Loucy (cell line): Measurements from ENCODE around the gene FAM114A2.

ENCODE experiments used
- H2AFZ ChIP-seq: fragments of 200-600 bp; sonication (generic); 2 replicates; pipeline ENCODE4 v1.6.0; 2016; ENCODE audit warnings: antibody characterized with exemption, mild to moderate bottlenecking, low read length, moderate library complexity
- H3F3A ChIP-seq: fragments of 200-600 bp; 2 replicates; pipeline ENCODE4 v1.6.0; 2016; ENCODE audit warnings: antibody characterized with exemption, low read depth, mild to moderate bottlenecking
- H3K27me3 ChIP-seq: fragments of 200-600 bp; sonication (generic); 2 replicates; pipeline ENCODE4 v1.6.1; 2014; ENCODE audit warnings: low read length, mild to moderate bottlenecking; ENCODE audit not compliant: insufficient read depth, poor library complexity, severe bottlenecking
- H3K36me3 ChIP-seq: fragments of 200-600 bp; sonication (generic); 2 replicates; pipeline ENCODE4 v1.6.1; 2016; ENCODE audit warnings: low read length; ENCODE audit not compliant: insufficient read depth
- H3K4me1 ChIP-seq: fragments of 200-600 bp; sonication (generic); 2 replicates; pipeline ENCODE4 v1.5.1; 2014; ENCODE audit warnings: low read length, mild to moderate bottlenecking; ENCODE audit not compliant: insufficient read depth, poor library complexity, severe bottlenecking
- H3K4me2 ChIP-seq: fragments of 200-600 bp; sonication (generic); 2 replicates; pipeline ENCODE4 v1.6.0; 2014; ENCODE audit warnings: antibody characterized with exemption, low read length, low read depth, mild to moderate bottlenecking; ENCODE audit not compliant: poor library complexity, severe bottlenecking
- H3K4me3 ChIP-seq: fragments of 200-600 bp; sonication (generic); 2 replicates; pipeline ENCODE4 v1.5.1; 2014; ENCODE audit warnings: low read length, mild to moderate bottlenecking, mixed read lengths; ENCODE audit not compliant: poor library complexity, severe bottlenecking
- H3K79me2 ChIP-seq: fragments of 200-600 bp; sonication (generic); 2 replicates; pipeline ENCODE4 v1.6.1; 2014; ENCODE audit warnings: low read length; ENCODE audit not compliant: insufficient read depth
- H3K9ac ChIP-seq: fragments of 200-600 bp; sonication (generic); 2 replicates; pipeline ENCODE4 v1.6.0; 2014; ENCODE audit warnings: mild to moderate bottlenecking, low read depth, low read length, moderate library complexity; ENCODE audit not compliant: poor library complexity, severe bottlenecking
- H3K9me2 ChIP-seq: fragments of 200-600 bp; sonication (generic); replicated peaks from 2 replicates; pipeline ENCODE4 v1.6.1; 2016; ENCODE audit warnings: low read depth, low read length, mixed read lengths
- H3K9me3 ChIP-seq: fragments of 200-600 bp; sonication (generic); 2 replicates; pipeline ENCODE4 v1.6.1; 2014; ENCODE audit warnings: mild to moderate bottlenecking, antibody characterized with exemption, low read length, low read depth; ENCODE audit not compliant: insufficient read depth
- H4K20me1 ChIP-seq: fragments of 200-600 bp; sonication (generic); 2 replicates; pipeline ENCODE4 v1.6.0; 2014; ENCODE audit warnings: antibody characterized with exemption, low read length, mild to moderate bottlenecking; ENCODE audit not compliant: insufficient read depth, poor library complexity, severe bottlenecking
- CTCF ChIP-seq: fragments of 200-600 bp; sonication (generic); conservative IDR thresholded peaks from 2 replicates; pipeline ENCODE4 v1.5.1; 2014; ENCODE audit warnings: mild to moderate bottlenecking, antibody characterized with exemption, low read length
- EZH2phosphoT487 ChIP-seq: fragments of 200-600 bp; IDR thresholded peaks from 2 replicates; pipeline ENCODE4 v1.6.1; 2018; ENCODE audit warnings: antibody characterized with exemption, mild to moderate bottlenecking, moderate library complexity, borderline replicate concordance

Gene FAM114A2

DNA sequence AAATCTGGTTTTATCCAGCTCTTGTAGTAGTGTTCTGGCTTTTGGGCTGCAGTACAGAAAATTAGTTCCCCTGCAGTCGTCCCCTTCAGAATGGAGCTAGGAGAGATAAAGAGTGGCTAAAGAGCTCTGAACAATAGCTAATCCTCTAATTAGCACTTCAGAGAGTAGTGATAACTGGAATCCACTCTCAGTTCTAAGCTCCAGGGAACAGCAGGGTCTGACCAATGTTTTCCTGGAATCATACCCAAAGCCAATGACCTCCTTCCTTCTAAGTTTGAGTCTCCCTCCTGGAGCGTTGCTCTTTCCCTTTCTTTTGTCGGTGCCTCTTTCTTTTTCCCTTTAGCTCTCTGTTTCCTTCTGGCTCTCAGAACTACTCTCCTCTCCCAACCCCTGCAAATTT lies 47.4 kb upstream of the FAM114A2 start:
- no peaks in the 10 kb centered on the region for H3F3A ChIP-seq
- H3K36me3 ChIP-seq = no peaks in the 10 kb centered on the region
- TF ChIP-seq EZH2phosphoT487 = no peak
- no peak for TF ChIP-seq CTCF
- no peaks in the 10 kb centered on the region for H4K20me1 ChIP-seq
- H3K4me2 ChIP-seq = no peak overlapping the region
- no peaks in the 10 kb centered on the region for H3K4me1 ChIP-seq
- no peak overlapping the region for H3K4me3 ChIP-seq
- H3K79me2 ChIP-seq = no peaks in the 10 kb centered on the region
- no peaks in the 10 kb centered on the region for H3K27me3 ChIP-seq
- no peaks in the 10 kb centered on the region for H3K9me2 ChIP-seq
- H3K9ac ChIP-seq = no peak overlapping the region
- H3K9me3 ChIP-seq = no peaks in the 10 kb centered on the region
- H2AFZ ChIP-seq = no peak overlapping the region

- no peaks in the 10 kb centered on the region for H4K20me1 ChIP-seq
- H3K9ac ChIP-seq = no peak overlapping the region
- H3K9me3 ChIP-seq = no peaks in the 10 kb centered on the region
- no peak overlapping the region for H3K4me2 ChIP-seq
- H3K27me3 ChIP-seq = no peaks in the 10 kb centered on the region
- no peaks in the 10 kb centered on the region for H3K36me3 ChIP-seq
- no peaks in the 10 kb centered on the region for H3K4me1 ChIP-seq
- H3K9me2 ChIP-seq = no peaks in the 10 kb centered on the region
- no peaks in the 10 kb centered on the region for H3K79me2 ChIP-seq
- TF ChIP-seq CTCF (no peak), EZH2phosphoT487 (no peak)
- no peak overlapping the region for H2AFZ ChIP-seq
- no peak overlapping the region for H3K4me3 ChIP-seq
- H3F3A ChIP-seq = no peaks in the 10 kb centered on the region
These were observed 45.4 kb upstream of the FAM114A2 start for GRCh38 chr5:154084062-154084639.

DNA sequence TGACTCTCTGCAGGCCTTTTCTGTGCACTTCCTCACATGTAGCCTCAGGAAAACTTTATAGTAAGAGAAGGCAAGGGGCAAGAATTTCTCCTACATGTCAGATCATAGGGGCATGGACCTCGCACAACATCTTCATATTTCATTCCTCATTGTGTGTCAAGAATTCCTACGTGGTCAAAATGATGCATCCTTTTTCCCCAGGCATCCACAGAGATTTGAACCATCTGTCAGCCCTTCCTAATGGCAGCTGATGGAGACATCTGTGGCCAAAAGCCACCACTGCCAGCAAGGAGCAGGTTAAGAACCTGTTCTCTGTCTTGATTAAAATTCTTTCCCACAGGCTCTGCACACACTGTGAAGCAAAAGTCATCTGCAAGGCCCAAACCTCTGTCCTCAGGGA lies 42.5 kb upstream of the FAM114A2 start:
- no peak overlapping the region for H3K4me2 ChIP-seq
- no peaks in the 10 kb centered on the region for H3K9me2 ChIP-seq
- H2AFZ ChIP-seq = no peak overlapping the region
- H3K79me2 ChIP-seq = no peaks in the 10 kb centered on the region
- no peak overlapping the region for H3K9ac ChIP-seq
- TF ChIP-seq CTCF = no peak
- TF ChIP-seq EZH2phosphoT487 = no peak
- H3K4me1 ChIP-seq = no peaks in the 10 kb centered on the region
- no peaks in the 10 kb centered on the region for H3F3A ChIP-seq
- H3K27me3 ChIP-seq = no peaks in the 10 kb centered on the region
- H3K36me3 ChIP-seq = no peaks in the 10 kb centered on the region
- H4K20me1 ChIP-seq = no peaks in the 10 kb centered on the region
- no peaks in the 10 kb centered on the region for H3K9me3 ChIP-seq
- H3K4me3 ChIP-seq = no peak overlapping the region
